Activated CD4-positive, alpha-beta memory T cell treated with anti-CD3 and anti-CD28 coated beads for 36 hours (primary cell): Measurements from ENCODE around the gene IQCK. TPM values are rescaled to one million over a fixed set of nuclear protein-coding genes. Genes with fewer than 3 reads are reported as not detected.

Source experiments
- CTCF ChIA-PET: fragments of 350-600 bp; sonication (Branson Sonifier 250); formaldehyde crosslinking; loops from one replicate; lab custom pipeline; 2021; ENCODE audit warnings: antibody characterized with exemption, inconsistent platforms; lab: Charles Lee
- POLR2A ChIA-PET: fragments of 350-600 bp; sonication (Branson Sonifier 250); formaldehyde crosslinking; loops from one replicate; lab custom pipeline; 2021; ENCODE audit warnings: antibody characterized with exemption; lab: Charles Lee
- DNase-seq: peaks from one replicate; pipeline ENCODE4 v3.0.0-alpha.2; 2020
- H3K27ac Mint-ChIP-seq: one replicate; pipeline ENCODE4 v1.8.0; 2021; ENCODE audit warnings: mixed read lengths
- H3K27me3 Mint-ChIP-seq: one replicate; pipeline ENCODE4 v1.8.0; 2021; ENCODE audit warnings: mixed read lengths
- H3K36me3 Mint-ChIP-seq: one replicate; pipeline ENCODE4 v1.8.0; 2021; ENCODE audit warnings: mixed read lengths
- H3K4me1 Mint-ChIP-seq: one replicate; pipeline ENCODE4 v1.8.0; 2021; ENCODE audit warnings: low read depth, mixed read lengths
- H3K4me3 Mint-ChIP-seq: one replicate; pipeline ENCODE4 v1.8.0; 2021; ENCODE audit warnings: mild to moderate bottlenecking, mixed read lengths
- H3K9me3 Mint-ChIP-seq: one replicate; pipeline ENCODE4 v1.8.0; 2021; ENCODE audit warnings: mixed read lengths
- intact Hi-C: fragments of 100-400 bp; cut with micrococcal nuclease; formaldehyde crosslinking; loops from one replicate; pipeline ENCODE4 v1.15.1; 2023
- total RNA-seq, 2 experiments: library from RNA; stranded (reverse); gene quantifications; one replicate each; pipeline ENCODE4 v1.2.3, GENCODE V29; 2021

Gene IQCK
- total RNA-seq, 2 experiments from 2014 or later = 2.2 to 3.0 TPM

- no peak overlapping the region for H3K4me3 Mint-ChIP-seq
- peaks cover 12% of the 10 kb centered on the region for H3K9me3 Mint-ChIP-seq
Measured at GRCh38 chr16:19688396-19689024, 29.6 kb upstream of the IQCK start.

GRCh38 chr16:19689342-19689741, 28.7 kb upstream of the IQCK start:
- no peak for DNase-seq
- no peak overlapping the region for H3K27ac Mint-ChIP-seq

More at GRCh38 chr16:19688396-19689024, 29.6 kb upstream of the IQCK start:
- no peaks in the 10 kb centered on the region for H3K27me3 Mint-ChIP-seq
- intact Hi-C loops = no loop called here
- peaks cover 24% of the 10 kb centered on the region for H3K4me1 Mint-ChIP-seq
- no peak for DNase-seq
- ChIA-PET CTCF (interaction anchor here (0.8 kb wide), 1 partner anchor 9 kb away, joined by 3 read pairs; no protein-coding TSS in a partner anchor), POLR2A (no interaction called here)
- H3K27ac Mint-ChIP-seq = no peak overlapping the region
- peaks cover 34% of the 10 kb centered on the region for H3K36me3 Mint-ChIP-seq

GRCh38 chr16:19690196-19690595, 27.9 kb upstream of the IQCK start:
- intact Hi-C loops = no loop called here
- no peak for DNase-seq
- Mint-ChIP-seq H3K9me3 (peaks cover 3% of the 10 kb centered on the region), H3K27ac (no peak overlapping the region), H3K4me3 (no peak overlapping the region), H3K36me3 (peaks cover 26% of the 10 kb centered on the region), H3K27me3 (no peaks in the 10 kb centered on the region), H3K4me1 (peaks cover 31% of the 10 kb centered on the region)
- CTCF ChIA-PET = no interaction called here
- POLR2A ChIA-PET = no interaction called here

More at GRCh38 chr16:19689342-19689741, 28.7 kb upstream of the IQCK start:
- H3K4me3 Mint-ChIP-seq = no peak overlapping the region
- ChIA-PET POLR2A (no interaction called here), CTCF (no interaction called here)
- peaks cover 27% of the 10 kb centered on the region for H3K4me1 Mint-ChIP-seq
- H3K27me3 Mint-ChIP-seq = no peaks in the 10 kb centered on the region
- H3K9me3 Mint-ChIP-seq = peaks cover 9% of the 10 kb centered on the region
- peaks cover 30% of the 10 kb centered on the region for H3K36me3 Mint-ChIP-seq
- intact Hi-C loops = no loop called here

- intact Hi-C loops = no loop called here
- DNase-seq = no peak
- Mint-ChIP-seq H3K9me3 (no peaks in the 10 kb centered on the region), H3K36me3 (peaks cover 18% of the 10 kb centered on the region), H3K27me3 (no peaks in the 10 kb centered on the region), H3K27ac (no peak overlapping the region), H3K4me3 (no peak overlapping the region), H3K4me1 (peaks cover 37% of the 10 kb centered on the region)
- POLR2A ChIA-PET = no interaction called here
- CTCF ChIA-PET = no interaction called here
Measured at GRCh38 chr16:19691161-19691711, 26.8 kb upstream of the IQCK start.

DNA sequence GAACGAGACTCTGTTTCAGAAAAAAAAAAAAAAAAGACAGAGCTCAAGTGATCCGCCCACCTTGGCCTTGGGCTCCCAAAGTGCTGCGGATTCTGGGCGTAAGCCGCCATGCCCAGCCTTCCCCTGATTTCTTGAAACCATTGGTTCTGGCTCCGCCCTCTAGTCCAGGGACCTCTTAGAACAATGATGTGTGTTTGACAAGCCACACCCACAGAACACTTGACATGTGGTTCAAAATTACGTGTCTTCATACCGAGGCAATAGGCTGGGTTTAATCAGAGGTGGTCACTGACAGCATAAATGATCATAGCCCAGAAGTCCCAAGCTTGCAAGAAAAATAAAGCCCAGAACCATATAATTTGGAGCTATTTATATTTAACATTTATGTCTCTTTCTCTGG, 23.1 kb upstream of the IQCK start:
- no peak for DNase-seq
- CTCF ChIA-PET = interaction anchor here (1.1 to 2.7 kb wide), 2 partner anchors 94 to 132 kb away, joined by 3 to 7 read pairs; no protein-coding TSS in a partner anchor

GRCh38 chr16:19696328-19696727, 21.7 kb upstream of the IQCK start:
- Mint-ChIP-seq H3K27ac (peak overlapping the region; percentile 56), H3K27me3 (no peaks in the 10 kb centered on the region), H3K36me3 (peaks cover 50% of the 10 kb centered on the region), H3K4me3 (no peak overlapping the region), H3K9me3 (no peaks in the 10 kb centered on the region), H3K4me1 (peaks cover 53% of the 10 kb centered on the region)
- ChIA-PET CTCF (interaction anchor here (1.3 kb wide), 1 partner anchor 23 kb away, joined by 3 read pairs; no protein-coding TSS in a partner anchor), POLR2A (interaction anchor here (0.6 to 1.2 kb wide), 4 partner anchors 9 to 154 kb away, joined by 3 read pairs; no protein-coding TSS in a partner anchor)
- peak; percentile 79 for DNase-seq
- intact Hi-C loops = no loop called here

More for the DNA sequence above, 23.1 kb upstream of the IQCK start:
- no peak overlapping the region for H3K4me3 Mint-ChIP-seq
- H3K27me3 Mint-ChIP-seq = no peaks in the 10 kb centered on the region
- POLR2A ChIA-PET = no interaction called here
- H3K9me3 Mint-ChIP-seq = no peaks in the 10 kb centered on the region
- peaks cover 38% of the 10 kb centered on the region for H3K36me3 Mint-ChIP-seq
- no peak overlapping the region for H3K27ac Mint-ChIP-seq
- peaks cover 52% of the 10 kb centered on the region for H3K4me1 Mint-ChIP-seq
- intact Hi-C loops = no loop called here

DNA sequence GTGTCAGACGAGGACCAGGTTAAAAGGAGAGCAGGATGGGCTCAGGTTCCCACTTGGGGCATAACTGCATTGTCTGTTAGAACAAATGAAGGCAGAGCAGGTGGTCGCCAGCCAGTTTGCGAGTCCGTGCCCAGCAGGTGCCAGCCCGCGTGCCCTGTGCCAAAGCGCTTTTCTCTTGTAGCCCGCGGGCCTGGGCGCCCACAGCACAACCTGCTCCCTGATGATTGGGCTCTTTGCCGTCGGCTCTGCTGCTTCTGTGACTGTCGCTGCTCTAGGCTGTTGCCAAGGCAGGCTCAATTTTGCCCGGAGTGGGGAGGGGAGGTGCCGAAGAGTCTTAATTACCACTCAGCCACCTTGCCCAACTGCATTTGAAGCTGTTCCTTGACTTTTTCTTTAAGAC, 21.1 kb upstream of the IQCK start:
- Mint-ChIP-seq H3K9me3 (no peaks in the 10 kb centered on the region), H3K27ac (peak overlapping the region; percentile 56), H3K4me3 (no peak overlapping the region), H3K27me3 (no peaks in the 10 kb centered on the region), H3K4me1 (peaks cover 51% of the 10 kb centered on the region), H3K36me3 (peaks cover 47% of the 10 kb centered on the region)
- DNase-seq = no peak
- intact Hi-C loops = no loop called here
- ChIA-PET CTCF (interaction anchor here (1.3 to 1.5 kb wide), 3 partner anchors 9 to 113 kb away, joined by 3 read pairs; no protein-coding TSS in a partner anchor), POLR2A (interaction anchor here (1.0 kb wide), 1 partner anchor 8 kb away, joined by 3 read pairs; no protein-coding TSS in a partner anchor)

DNA sequence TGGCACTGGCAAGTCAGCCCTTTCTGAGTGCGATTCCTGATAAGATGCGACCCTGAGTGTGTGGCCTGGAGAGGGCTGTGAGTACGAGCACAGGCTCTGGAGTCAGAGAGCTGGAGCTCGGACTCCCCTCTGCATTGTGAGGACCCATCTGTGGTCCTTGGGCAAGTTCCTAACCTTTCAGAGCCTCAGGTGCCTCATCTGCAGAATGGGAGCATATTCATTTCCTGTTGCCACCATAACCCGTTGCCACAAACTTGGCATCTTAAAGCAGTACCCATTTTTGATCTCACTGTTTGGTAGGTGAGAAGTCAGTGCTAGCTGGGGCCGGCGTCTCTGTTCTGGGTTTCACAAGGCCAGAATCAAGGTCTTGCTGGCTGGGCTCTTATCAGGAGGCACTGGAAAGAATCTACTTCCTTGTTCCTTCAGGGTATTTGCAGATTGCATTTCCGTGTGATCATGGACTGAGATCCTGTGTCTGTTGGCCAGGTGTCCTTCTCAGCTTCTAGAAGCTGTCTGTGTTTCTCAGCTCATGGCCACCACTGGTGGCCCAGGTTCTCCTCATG, 20.2 kb upstream of the IQCK start:
- no peak for DNase-seq
- Mint-ChIP-seq H3K27ac (peak overlapping the region; percentile 52), H3K9me3 (no peaks in the 10 kb centered on the region), H3K36me3 (peaks cover 48% of the 10 kb centered on the region), H3K4me1 (peaks cover 51% of the 10 kb centered on the region), H3K4me3 (no peak overlapping the region), H3K27me3 (no peaks in the 10 kb centered on the region)
- POLR2A ChIA-PET = no interaction called here
- intact Hi-C loops = no loop called here
- CTCF ChIA-PET = interaction anchor here (1.3 to 1.7 kb wide), 3 partner anchors 9 to 114 kb away, joined by 3 to 5 read pairs (median 3); no protein-coding TSS in a partner anchor

DNA sequence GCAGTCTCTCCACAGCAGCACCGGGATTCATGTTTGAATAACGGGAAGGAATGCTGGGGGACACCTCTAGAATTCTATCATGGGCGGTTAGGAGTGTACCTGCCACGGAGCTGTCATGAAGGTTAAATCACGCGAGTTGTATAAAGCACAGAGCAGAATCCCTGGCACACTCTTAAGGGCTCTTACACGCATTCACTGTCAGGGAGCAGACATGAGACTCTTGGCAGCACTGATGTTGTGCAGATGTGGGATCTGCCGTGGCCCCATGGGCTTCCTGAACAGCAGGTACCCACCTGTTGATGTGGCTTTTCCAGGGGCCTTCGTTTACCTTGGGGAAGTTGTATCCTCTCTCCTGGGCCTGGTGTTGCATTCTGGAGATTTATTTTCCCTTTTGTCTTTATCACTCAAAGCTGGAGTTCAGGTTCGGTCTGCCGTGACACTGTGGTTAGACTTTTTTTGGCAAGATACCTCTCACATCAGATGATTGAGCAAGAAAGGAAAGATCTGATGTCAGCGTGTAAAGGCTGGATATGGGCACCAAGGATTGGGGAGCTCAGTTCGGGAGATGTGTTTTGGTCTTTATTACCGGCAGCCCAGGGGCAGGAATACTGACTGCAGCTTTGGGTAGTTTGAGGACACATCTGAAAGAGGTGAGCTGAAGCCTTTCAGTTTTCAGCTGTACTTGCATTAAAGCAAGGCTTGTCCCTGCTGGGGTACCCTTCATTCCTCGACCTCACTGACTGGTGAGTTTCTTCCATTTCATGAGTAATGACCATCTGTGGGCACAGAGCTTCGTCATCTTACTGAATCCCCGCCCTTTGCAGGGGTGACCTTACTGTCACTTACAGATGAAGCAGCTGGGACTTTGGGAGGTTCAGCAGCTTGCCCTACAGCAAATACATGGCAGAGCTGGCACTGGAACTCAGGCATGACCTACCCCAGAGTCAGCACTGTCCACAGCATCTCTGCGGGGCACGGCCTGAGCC, 19.3 kb upstream of the IQCK start:
- peak overlapping the region; percentile 52 for H3K27ac Mint-ChIP-seq
- no peak overlapping the region for H3K4me3 Mint-ChIP-seq
- peaks cover 51% of the 10 kb centered on the region for H3K4me1 Mint-ChIP-seq
- DNase-seq = peak; percentile 23
- H3K9me3 Mint-ChIP-seq = no peaks in the 10 kb centered on the region
- H3K27me3 Mint-ChIP-seq = no peaks in the 10 kb centered on the region
- peaks cover 55% of the 10 kb centered on the region for H3K36me3 Mint-ChIP-seq
- intact Hi-C loops = no loop called here
- POLR2A ChIA-PET = interaction anchor here (1.0 kb wide), 1 partner anchor 8 kb away, joined by 3 read pairs; no protein-coding TSS in a partner anchor
- CTCF ChIA-PET = interaction anchor here (0.9 to 1.7 kb wide), 5 partner anchors 12 to 209 kb away, joined by 3 to 5 read pairs (median 3); no protein-coding TSS in a partner anchor

DNA sequence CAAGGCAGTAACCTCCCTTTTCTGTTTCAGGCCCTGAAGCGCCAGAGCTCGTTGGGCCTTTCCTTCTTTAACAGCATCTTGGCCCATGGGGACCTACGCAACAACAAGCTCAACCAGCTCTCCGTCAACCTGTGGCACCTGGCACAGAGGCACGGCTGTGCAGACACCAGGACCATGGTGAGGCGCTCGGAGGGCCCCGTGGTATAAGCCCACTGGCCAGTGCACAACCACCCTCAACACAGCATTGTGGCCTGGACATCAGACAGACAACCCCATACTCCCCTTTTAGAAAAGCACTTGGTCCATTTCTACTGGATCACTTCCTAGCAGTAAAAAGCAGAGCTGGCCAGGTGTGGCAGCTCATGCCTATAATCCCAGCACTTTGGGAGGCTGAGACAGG, 18.6 kb upstream of the IQCK start:
- intact Hi-C loops = no loop called here
- no peak overlapping the region for H3K4me3 Mint-ChIP-seq
- peaks cover 46% of the 10 kb centered on the region for H3K4me1 Mint-ChIP-seq
- no peaks in the 10 kb centered on the region for H3K27me3 Mint-ChIP-seq
- H3K27ac Mint-ChIP-seq = no peak overlapping the region
- ChIA-PET CTCF (interaction anchor here (1.2 to 1.3 kb wide), 2 partner anchors 142 to 208 kb away, joined by 3 to 4 read pairs; no protein-coding TSS in a partner anchor), POLR2A (interaction anchor here (1.0 kb wide), 1 partner anchor 8 kb away, joined by 3 read pairs; no protein-coding TSS in a partner anchor)
- peaks cover 57% of the 10 kb centered on the region for H3K36me3 Mint-ChIP-seq
- no peaks in the 10 kb centered on the region for H3K9me3 Mint-ChIP-seq
- no peak for DNase-seq

GRCh38 chr16:19700319-19700781, 17.7 kb upstream of the IQCK start:
- Mint-ChIP-seq H3K36me3 (peaks cover 60% of the 10 kb centered on the region), H3K4me1 (peaks cover 42% of the 10 kb centered on the region), H3K9me3 (no peaks in the 10 kb centered on the region), H3K27ac (no peak overlapping the region), H3K27me3 (no peaks in the 10 kb centered on the region), H3K4me3 (no peak overlapping the region)
- ChIA-PET POLR2A (no interaction called here), CTCF (interaction anchor here (0.6 kb wide), 1 partner anchor 116 kb away, joined by 3 read pairs; no protein-coding TSS in a partner anchor)
- intact Hi-C loops = no loop called here
- no peak for DNase-seq
